ENCODE data around the gene DUSP15. TPM values are rescaled to one million over a fixed set of nuclear protein-coding genes. Genes with fewer than 3 reads are reported as not detected.

Gene DUSP15
- total RNA-seq, 1 experiment from 2014 or later = 0.91 TPM

DNA sequence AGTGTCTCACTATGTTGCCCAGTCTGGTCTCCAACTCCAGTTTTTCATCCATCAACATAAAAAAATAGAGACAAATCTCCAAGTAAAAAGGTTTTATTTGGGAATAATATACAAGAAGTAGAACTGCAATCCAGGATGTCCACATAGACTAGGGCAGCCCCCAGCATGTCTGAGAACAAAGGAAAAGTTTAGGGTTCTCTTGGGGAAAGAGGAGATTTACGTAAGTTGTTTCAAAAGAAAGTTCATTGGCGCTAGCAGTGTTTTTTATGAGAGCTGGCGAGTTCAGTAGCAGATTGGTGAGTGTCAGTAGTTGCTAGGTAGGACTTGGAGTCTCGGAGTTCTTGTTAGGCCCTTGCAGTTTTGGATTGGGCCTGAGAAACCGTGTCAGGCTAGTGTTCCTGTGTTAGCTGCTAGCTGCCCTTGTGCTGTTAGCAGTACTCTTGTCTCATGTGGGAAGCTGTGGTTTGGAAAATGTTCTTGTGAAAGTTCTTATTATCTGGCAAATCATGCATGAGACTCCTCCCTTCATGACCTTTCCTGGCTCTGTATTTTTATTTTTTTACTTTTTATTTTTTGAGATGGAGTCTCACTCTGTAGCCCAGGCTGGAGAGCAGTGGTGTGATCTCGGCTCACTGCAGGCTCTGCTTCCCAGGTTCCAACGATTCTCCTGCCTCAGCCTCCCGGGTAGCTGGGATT, 24.8 kb upstream of the DUSP15 start:
- peak; percentile 75 for DNase-seq (ENCODE audit: low read depth)

GRCh38 chr20:31890646-31891045, 20.3 kb upstream of the DUSP15 start:
- no peak for DNase-seq (ENCODE audit: low read depth)

DNA sequence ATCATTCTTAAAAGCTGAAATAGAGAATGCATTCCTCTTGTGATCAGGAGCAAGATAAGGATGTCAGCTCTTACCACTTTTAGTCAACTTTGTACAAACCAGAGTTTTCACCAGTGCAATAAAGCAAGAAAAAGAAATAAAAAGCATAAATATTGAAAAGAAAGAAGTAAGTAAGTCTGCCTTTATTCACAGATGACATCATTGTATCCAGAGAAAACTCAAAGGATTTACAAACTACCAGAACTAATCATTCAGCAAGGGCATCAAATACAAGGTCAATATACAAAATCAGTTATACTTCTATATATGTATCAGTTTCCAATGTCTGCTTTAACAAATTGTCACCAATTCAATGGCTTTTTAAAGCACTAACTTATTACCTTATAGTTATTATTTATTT, 13.5 kb upstream of the DUSP15 start:
- no peak for DNase-seq (ENCODE audit: low read depth)

DNA sequence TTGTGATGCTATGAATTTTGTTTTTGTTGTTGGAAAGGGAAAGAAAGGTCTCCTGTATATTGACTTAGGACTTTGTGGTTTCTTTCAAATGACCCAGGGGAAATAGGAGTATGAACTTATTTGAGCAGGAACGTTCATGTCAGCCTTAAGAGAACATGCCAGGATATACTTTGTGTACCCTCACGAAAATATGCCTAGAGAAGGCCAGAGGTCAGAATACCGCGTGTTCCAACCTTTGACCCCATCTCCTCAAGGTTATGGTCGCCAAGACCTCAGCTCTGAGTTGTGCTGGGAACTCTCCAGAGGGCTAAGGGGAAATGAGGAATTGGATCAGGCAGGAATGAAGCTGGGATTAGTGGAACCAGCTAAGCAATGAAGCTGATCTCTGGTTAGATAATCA, 11.6 kb upstream of the DUSP15 start:
- no peak for DNase-seq (ENCODE audit: low read depth)

GRCh38 chr20:31879143-31879987, 9.0 kb upstream of the DUSP15 start:
- DNase-seq (ENCODE audit: low read depth) = peak; percentile 98

DNA sequence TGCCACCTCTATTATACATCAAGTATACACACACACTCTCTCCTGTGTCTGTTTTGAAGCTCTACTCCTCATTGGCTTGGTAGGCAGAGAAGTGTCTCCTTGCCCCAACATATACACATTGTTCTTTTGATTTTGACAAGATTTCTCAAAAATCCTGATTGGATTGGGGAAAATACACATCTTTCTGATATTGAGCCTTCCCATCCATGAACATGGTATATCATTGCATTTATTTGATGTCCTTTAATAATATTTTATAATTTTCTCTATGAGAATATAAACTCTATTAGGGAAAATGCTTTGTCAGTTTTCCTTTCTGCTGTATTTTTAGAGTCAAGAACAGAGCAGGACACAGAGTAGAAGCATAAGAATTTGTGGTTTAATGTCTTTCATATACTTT, 7.4 kb upstream of the DUSP15 start:
- no peak for DNase-seq (ENCODE audit: low read depth)

- DNase-seq (ENCODE audit: low read depth) = no peak
These were observed 5.3 kb upstream of the DUSP15 start for GRCh38 chr20:31875671-31876070.

- DNase-seq (ENCODE audit: low read depth) = no peak
These were observed 2.1 kb upstream of the DUSP15 start for GRCh38 chr20:31872406-31872805.

DNA sequence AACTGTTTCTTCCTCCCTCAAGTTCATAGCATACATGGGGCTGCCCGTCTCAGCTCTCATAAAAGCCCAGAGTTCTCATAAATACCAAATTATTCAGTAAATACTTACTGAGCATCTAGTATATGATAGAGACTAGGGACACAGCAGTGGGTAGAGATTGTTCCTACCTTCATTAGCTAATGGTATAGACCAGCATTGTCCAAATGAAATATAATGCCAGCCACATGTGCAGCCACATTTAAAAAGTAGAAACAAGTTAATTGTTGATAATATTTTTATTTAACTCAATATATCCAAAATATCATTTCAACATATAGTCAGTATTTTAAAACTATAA, 1.3 kb upstream of the DUSP15 start:
- no peak for DNase-seq (ENCODE audit: low read depth)

- DNase-seq (ENCODE audit: low read depth) = no peak
These were observed 645 bp upstream of the DUSP15 start for GRCh38 chr20:31870726-31871617.

- no peak for DNase-seq (ENCODE audit: low read depth)
These were observed 720 bp downstream of the DUSP15 start for GRCh38 chr20:31869673-31869941.

DNA sequence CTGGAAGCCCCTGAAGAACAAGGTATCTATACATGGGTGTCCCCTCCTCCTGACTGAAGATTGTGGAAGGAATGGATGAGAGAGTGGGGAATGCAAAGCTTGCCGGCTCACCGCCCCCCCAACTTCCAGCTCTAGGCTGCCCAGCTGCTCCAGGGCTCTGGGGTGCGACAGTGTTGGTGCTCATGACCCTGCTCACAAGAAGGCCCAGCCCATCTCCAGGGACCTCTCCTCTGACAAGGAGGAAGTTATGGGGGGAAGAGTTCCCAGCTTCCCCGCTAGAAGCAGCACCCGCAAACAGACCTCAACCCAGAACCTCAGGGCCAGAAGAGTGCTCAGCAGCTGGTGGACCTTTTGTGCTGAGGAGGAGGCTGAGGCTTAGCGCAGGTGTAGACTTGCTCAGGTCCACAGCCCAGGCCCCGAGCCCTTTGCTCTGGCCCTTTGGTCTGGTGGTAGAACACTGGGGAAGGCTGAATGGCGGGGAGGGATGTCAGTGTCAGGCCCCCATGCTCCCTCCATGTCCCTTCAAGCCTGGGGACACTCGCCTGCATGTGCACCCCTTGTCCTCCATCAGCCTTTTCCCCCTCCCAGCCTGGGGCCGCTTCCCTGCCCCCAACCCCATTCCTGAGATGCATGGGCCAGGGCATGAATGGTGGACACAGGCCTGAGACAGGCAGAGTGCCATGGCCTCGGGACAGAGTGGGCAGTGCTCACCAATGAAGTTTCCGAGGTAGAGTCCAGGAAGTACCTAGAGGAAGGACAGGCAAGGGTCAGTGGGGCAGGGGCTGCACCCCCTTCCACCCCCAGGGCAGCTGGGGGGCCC, 1.3 kb downstream of the DUSP15 start:
- no peak for DNase-seq (ENCODE audit: low read depth)

DNA sequence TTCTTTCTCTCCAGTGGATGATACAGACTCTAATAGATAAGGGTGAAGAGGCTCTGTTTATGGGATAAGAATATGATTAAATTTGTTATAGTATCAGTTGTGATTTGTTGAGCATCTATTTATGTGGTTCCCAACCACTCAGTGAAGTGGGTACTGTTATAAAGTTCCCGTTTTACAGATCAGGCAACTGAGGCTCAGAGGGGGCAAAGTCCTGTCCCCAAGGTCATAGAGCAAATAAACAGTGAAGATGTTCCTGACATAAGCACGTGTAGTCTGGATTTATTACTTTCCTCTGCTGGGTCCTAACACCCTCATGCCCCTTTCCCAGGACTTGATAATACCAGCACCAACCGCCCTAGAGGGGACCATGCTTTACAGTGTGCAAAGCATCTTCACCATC, 4.1 kb downstream of the DUSP15 start:
- no peak for DNase-seq (ENCODE audit: low read depth)

GRCh38 chr20:31864521-31865400, 5.6 kb downstream of the DUSP15 start:
- no peak for DNase-seq (ENCODE audit: low read depth)

- DNase-seq (ENCODE audit: low read depth) = no peak
These were observed 6.8 kb downstream of the DUSP15 start for GRCh38 chr20:31863296-31864085.

DNA sequence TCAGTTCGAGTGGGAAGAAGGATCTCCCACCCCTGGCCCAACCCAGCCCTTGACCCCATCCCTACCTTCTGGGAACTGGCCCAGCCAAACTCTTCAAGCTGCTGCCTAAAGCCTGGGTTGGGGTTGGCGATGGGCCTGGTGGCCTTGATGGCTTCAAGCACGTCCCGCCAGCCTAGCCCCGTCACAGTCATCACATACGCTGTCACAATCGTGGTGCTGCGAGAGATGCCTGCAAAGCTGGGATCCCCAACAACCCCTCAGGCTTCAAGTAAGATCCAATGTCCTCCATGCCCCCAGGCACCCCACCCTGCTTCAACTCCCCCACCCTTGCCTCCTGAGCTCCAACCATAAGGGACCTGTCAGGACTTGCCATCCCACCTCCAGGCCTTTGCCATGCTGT, 7.8 kb downstream of the DUSP15 start:
- no peak for DNase-seq (ENCODE audit: low read depth)

DNA sequence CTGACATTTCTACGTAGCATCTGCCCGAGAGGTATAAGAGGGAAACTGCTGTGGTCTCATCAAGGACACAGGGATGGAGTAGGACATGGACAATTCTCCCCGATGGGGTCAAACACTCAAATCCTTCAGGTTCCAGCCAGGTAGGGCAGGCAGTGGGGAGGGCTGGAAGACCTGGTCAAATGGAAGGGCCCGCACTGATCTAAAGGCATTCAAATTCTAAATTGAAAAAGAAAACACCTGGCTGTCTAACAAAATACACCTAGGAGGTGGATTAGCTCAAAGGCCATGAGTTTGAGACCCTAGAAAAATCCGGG, 8.2 kb downstream of the DUSP15 start:
- DNase-seq (ENCODE audit: low read depth) = no peak

DNA sequence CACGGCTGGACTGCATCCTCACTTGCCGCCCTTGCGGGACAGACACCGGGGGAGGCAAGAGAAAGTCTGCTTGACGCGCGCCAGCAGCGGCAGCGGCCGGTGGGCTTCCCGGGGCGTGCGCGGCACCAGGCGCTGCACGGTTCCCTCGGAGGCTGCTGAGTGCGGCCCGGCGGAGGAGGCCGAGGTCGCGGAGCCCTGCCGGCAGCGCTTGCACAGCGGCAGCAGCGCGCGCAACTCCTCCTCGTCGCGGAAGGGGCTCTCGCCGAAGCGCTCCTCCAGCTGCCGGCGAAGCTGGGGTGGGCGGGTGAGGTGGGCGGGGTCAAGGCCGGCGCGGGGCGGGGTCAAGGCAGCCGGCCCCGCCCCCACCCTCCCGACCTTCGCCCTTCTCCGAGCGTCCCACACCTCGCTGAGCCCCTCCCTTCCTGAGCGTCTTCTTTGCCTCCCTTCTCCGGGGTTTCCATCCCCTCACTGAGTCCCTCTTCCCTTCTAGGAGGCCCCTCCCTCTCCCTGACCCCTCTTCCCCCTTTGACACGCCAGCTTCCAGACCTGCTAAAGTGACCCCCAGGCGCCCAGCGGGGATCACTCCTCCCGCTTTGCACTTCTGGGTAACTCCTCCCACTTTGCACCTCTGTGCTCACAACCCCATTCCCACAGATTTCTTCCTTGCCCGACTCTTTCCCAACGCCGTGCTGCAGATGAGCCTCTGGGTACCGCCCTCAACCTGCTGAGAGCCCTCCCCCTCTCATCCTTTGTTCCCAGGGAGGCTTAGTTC, 8.8 kb downstream of the DUSP15 start:
- peak; percentile 46 for DNase-seq (ENCODE audit: low read depth)

- DNase-seq (ENCODE audit: low read depth) = no peak
These were observed 9.3 kb downstream of the DUSP15 start for GRCh38 chr20:31861135-31861384.

Data from M059J (cell line).